ENCODE data around the gene PIK3C2B. TPM values are rescaled to one million over a fixed set of nuclear protein-coding genes. Genes with fewer than 3 reads are reported as not detected.

Gene PIK3C2B
- total and polyA plus RNA-seq, 2 of the 8 experiments (the other 6 are each of a cell fraction or from before 2014, with no cell fraction given): 20.4 to 36.7 TPM

DNA sequence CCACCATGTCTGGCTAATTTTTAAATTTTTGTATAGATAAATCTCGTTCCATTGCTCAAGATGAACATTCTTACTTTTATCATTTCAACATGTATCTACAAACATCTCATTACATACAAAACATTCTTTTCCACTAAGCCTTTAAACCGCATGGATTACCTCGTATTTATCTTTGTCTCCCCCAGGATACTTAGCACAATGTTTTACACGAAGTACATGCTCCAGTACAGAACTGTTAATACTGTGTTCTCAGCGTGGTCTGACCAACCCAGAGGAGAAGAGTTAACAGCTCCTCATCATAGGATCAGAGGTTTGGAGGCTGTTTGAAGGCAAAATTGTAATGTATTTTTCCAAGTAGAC lies 7.4 kb downstream of the PIK3C2B start (continued):
- TF ChIP-seq POU5F1 (IDR thresholded peaks at IDR 0.05; ENCODE audit: low read depth, low read length): no peak
- no peak for TF ChIP-seq HDAC2 (IDR thresholded peaks at IDR 0.05; ENCODE audit: borderline replicate concordance in 1 of 2, low read depth in 2 of 2, low read length in 2 of 2)
- no peak for TF ChIP-seq RAD21 (IDR thresholded peaks at IDR 0.05 in 1 of 2, conservative IDR thresholded peaks at IDR 0.05 in 1 of 2; ENCODE audit: low read depth in 2 of 2, low read length in 2 of 2)
- TF ChIP-seq SIX5 (IDR thresholded peaks at IDR 0.05; ENCODE audit: low read depth, low read length): no peak
